ENCODE data around the gene CASTOR1.

Gene CASTOR1

DNA sequence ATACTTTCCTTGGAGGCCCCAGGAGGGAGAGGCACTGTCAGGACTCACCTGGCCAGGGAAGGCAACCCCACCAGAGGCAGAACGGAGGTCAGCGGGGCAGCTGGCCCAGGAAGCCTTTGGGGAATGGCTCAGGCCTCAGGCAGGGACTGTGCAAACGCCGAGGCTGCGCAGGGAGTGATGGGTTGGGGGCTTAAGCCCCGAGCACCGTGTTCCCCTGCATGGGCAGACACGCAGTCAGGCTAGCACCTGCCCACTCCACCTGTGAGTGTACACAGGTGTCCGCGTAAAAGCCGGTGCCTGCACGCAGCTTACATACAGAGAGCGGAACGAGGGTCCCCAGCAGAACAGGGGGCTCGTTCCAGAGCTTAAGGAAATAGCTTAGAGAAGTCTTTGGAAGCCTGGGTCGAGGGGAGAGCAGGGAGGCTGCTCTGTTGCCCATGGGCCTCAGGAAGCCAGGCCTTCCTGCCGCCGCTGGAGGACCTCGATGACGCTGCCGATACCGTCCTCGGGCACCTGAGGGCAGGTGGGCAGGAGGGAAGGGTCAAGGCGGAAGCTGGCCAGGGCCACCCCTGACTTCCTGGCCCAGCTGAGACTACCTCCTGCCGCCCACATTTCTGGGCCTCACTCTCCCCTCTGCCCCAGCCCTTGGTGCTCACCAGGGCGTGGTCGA is 4.0 kb downstream of the CASTOR1 start:
- H3K4me3 ChIP-seq (ENCODE audit: low read depth, low read length), result no peak overlapping the region
- in situ Hi-C loops (cut with HindIII; ENCODE audit: low sequenced_read_pairs), result no loop called here
- no peak for TF ChIP-seq CTCF (IDR thresholded peaks at IDR 0.05; ENCODE audit: low read depth, low read length)
- no peak for DNase-seq (ENCODE audit: low read depth, low spot score)

GRCh38 chr22:30284666-30285065 is 4.6 kb downstream of the CASTOR1 start:
- DNase-seq (ENCODE audit: low read depth, low spot score), result no peak
- in situ Hi-C loops (cut with HindIII; ENCODE audit: low sequenced_read_pairs), result no loop called here
- TF ChIP-seq CTCF (IDR thresholded peaks at IDR 0.05; ENCODE audit: low read depth, low read length), result no peak
- no peak overlapping the region for H3K4me3 ChIP-seq (ENCODE audit: low read depth, low read length)

DNA sequence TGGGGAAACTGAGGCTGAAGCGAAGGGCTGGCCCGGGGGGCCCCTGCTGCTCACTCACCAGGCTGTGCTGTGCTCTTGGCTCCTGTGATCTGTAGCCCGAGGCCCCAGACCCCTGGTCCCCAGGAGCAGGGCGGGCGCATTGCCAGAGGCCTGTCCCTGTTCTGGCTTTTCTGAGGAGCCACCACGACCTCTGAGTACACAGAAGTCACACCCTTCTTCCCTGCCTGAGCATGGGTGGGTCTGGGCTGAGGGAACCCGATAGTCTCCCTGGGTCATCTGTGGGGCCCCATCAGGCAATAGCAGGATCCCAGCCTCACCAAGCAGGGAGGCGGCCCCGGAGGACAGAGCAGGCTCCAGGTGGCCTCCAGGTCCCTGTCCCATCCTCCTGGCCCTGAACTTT is 5.1 kb downstream of the CASTOR1 start:
- in situ Hi-C loops (cut with HindIII; ENCODE audit: low sequenced_read_pairs), result no loop called here
- TF ChIP-seq CTCF (IDR thresholded peaks at IDR 0.05; ENCODE audit: low read depth, low read length), result no peak
- no peak for DNase-seq (ENCODE audit: low read depth, low spot score)
- no peak overlapping the region for H3K4me3 ChIP-seq (ENCODE audit: low read depth, low read length)

DNA sequence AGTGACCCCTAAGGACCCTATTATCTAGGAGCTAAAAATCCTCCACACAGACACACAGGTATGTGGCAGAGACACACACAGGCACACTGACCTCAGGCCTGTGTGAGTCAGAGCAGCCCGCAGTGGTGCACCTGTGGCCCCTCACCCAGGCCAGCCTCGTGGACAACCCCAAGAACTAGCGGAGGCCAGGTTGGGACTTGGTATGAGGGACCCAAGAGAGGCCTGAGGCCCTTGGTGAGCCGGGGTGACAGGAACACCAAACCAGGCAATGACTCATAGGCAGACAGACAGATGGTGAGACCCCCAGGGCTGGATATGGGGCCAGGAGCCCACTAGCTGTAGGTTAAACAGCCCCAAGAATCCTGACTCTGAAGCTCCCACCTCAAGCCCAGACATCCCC is 6.0 kb downstream of the CASTOR1 start:
- H3K4me3 ChIP-seq (ENCODE audit: low read depth, low read length), result no peak overlapping the region
- in situ Hi-C loops (cut with HindIII; ENCODE audit: low sequenced_read_pairs), result no loop called here
- no peak for DNase-seq (ENCODE audit: low read depth, low spot score)
- TF ChIP-seq CTCF (IDR thresholded peaks at IDR 0.05; ENCODE audit: low read depth, low read length), result no peak

- in situ Hi-C loops (cut with HindIII; ENCODE audit: low sequenced_read_pairs), result no loop called here
- TF ChIP-seq CTCF (IDR thresholded peaks at IDR 0.05; ENCODE audit: low read depth, low read length), result no peak
- H3K4me3 ChIP-seq (ENCODE audit: low read depth, low read length), result no peak overlapping the region
- DNase-seq (ENCODE audit: low read depth, low spot score), result no peak
These were observed 6.7 kb downstream of the CASTOR1 start for GRCh38 chr22:30282616-30283046.

DNA sequence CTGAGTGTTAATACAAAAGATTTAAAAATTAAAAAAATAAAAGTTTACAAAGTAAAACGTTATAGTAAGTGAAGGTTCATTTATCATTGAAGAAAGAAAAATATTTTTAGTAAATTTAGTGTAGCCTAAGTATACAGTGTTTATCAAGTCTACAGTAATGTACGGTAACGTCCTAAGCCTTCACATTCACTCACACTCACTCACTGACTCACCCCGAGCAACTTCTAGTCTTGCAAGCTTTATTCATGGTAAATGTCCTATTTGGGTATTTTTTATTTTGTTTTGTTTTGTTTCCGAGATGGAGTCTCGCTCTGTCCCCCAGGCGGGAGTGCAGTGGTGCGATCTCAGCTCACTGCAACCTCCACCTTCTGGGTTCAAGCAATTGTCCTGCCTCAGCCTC is 8.8 kb downstream of the CASTOR1 start:
- TF ChIP-seq CTCF (IDR thresholded peaks at IDR 0.05; ENCODE audit: low read depth, low read length), result no peak
- peak; percentile 31 for DNase-seq (ENCODE audit: low read depth, low spot score)
- H3K4me3 ChIP-seq (ENCODE audit: low read depth, low read length), result no peak overlapping the region
- in situ Hi-C loops (cut with HindIII; ENCODE audit: low sequenced_read_pairs), result no loop called here
